ENCODE measurements around the gene DSCAM. TPM values are rescaled to one million over a fixed set of nuclear protein-coding genes. Genes with fewer than 3 reads are reported as not detected.

DSCAM gene
- total RNA-seq, 1 donor from 2014 or later: not detected

GRCh38 chr21:40719615-40720014 lies 127.3 kb downstream of the DSCAM start:
- Histone ChIP-seq H3K4me1 (no peaks in the 10 kb centered on the region), H3K27me3 (ENCODE audit: low read depth) (no peaks in the 10 kb centered on the region), H3K4me3 (no peak overlapping the region), H3K36me3 (no peaks in the 10 kb centered on the region), H3K27ac (replicated peaks) (no peak overlapping the region), H3K9me3 (replicated peaks) (peaks cover 25% of the 10 kb centered on the region)
- intact Hi-C loops (cut with micrococcal nuclease): no loop called here
- TF ChIP-seq CTCF (IDR thresholded peaks at IDR 0.05; ENCODE audit: borderline replicate concordance): no peak
- no peak for DNase-seq

- TF ChIP-seq CTCF (IDR thresholded peaks at IDR 0.05; ENCODE audit: borderline replicate concordance): no peak
- Histone ChIP-seq H3K36me3 (no peaks in the 10 kb centered on the region), H3K4me1 (no peaks in the 10 kb centered on the region), H3K9me3 (replicated peaks) (peaks cover 20% of the 10 kb centered on the region), H3K27me3 (ENCODE audit: low read depth) (no peaks in the 10 kb centered on the region), H3K4me3 (no peak overlapping the region), H3K27ac (replicated peaks) (no peak overlapping the region)
- intact Hi-C loops (cut with micrococcal nuclease): no loop called here
- no peak for DNase-seq
Observed at GRCh38 chr21:40717028-40717427, 129.9 kb downstream of the DSCAM start.

- H3K9me3 ChIP-seq (replicated peaks): no peaks in the 10 kb centered on the region
- no peak for DNase-seq
- intact Hi-C loops (cut with micrococcal nuclease): no loop called here
- no peaks in the 10 kb centered on the region for H3K36me3 ChIP-seq
- no peak overlapping the region for H3K4me3 ChIP-seq
- H3K27ac ChIP-seq (replicated peaks): no peak overlapping the region
- H3K4me1 ChIP-seq: no peaks in the 10 kb centered on the region
- no peak for TF ChIP-seq CTCF (IDR thresholded peaks at IDR 0.05; ENCODE audit: borderline replicate concordance)
- no peaks in the 10 kb centered on the region for H3K27me3 ChIP-seq (ENCODE audit: low read depth)
Observed at GRCh38 chr21:40714536-40714935, 132.4 kb downstream of the DSCAM start.

- Histone ChIP-seq H3K36me3 (no peaks in the 10 kb centered on the region), H3K27me3 (ENCODE audit: low read depth) (peaks cover 3% of the 10 kb centered on the region), H3K27ac (replicated peaks) (no peak overlapping the region), H3K4me3 (no peak overlapping the region), H3K9me3 (replicated peaks) (no peaks in the 10 kb centered on the region), H3K4me1 (no peaks in the 10 kb centered on the region)
- DNase-seq: no peak
- TF ChIP-seq CTCF (IDR thresholded peaks at IDR 0.05; ENCODE audit: borderline replicate concordance): no peak
- intact Hi-C loops (cut with micrococcal nuclease): no loop called here
Observed at GRCh38 chr21:40707656-40708244, 139.2 kb downstream of the DSCAM start.

- Histone ChIP-seq H3K4me3 (no peak overlapping the region), H3K9me3 (replicated peaks) (no peaks in the 10 kb centered on the region), H3K27ac (replicated peaks) (no peak overlapping the region), H3K36me3 (no peaks in the 10 kb centered on the region), H3K4me1 (no peaks in the 10 kb centered on the region), H3K27me3 (ENCODE audit: low read depth) (peaks cover 3% of the 10 kb centered on the region)
- TF ChIP-seq CTCF (IDR thresholded peaks at IDR 0.05; ENCODE audit: borderline replicate concordance): no peak
- intact Hi-C loops (cut with micrococcal nuclease): no loop called here
- no peak for DNase-seq
Observed at GRCh38 chr21:40706806-40707655, 139.9 kb downstream of the DSCAM start.

All from left ventricle myocardium inferior (tissue), 1 donor.